ENCODE results near the gene AEBP1.

Gene AEBP1

GRCh38 chr7:44097064-44097932 is 6.8 kb upstream of the AEBP1 start:
- no peak for DNase-seq (ENCODE audit: low read depth)
- TF ChIP-seq CTCF (conservative IDR thresholded peaks at IDR 0.05; ENCODE audit: low read depth, low read length): no peak
- H3K4me3 ChIP-seq (ENCODE audit: low read length): no peak overlapping the region

- TF ChIP-seq CTCF (conservative IDR thresholded peaks at IDR 0.05; ENCODE audit: low read depth, low read length): no peak
- DNase-seq (ENCODE audit: low read depth): no peak
- no peak overlapping the region for H3K4me3 ChIP-seq (ENCODE audit: low read length)
These were observed 5.8 kb upstream of the AEBP1 start for GRCh38 chr7:44098092-44099068.

GRCh38 chr7:44099669-44100068 is 4.5 kb upstream of the AEBP1 start:
- H3K4me3 ChIP-seq (ENCODE audit: low read length): no peak overlapping the region
- DNase-seq (ENCODE audit: low read depth): no peak
- TF ChIP-seq CTCF (conservative IDR thresholded peaks at IDR 0.05; ENCODE audit: low read depth, low read length): no peak

GRCh38 chr7:44100458-44101302 is 3.5 kb upstream of the AEBP1 start:
- no peak for TF ChIP-seq CTCF (conservative IDR thresholded peaks at IDR 0.05; ENCODE audit: low read depth, low read length)
- DNase-seq (ENCODE audit: low read depth): peak; percentile 43
- no peak overlapping the region for H3K4me3 ChIP-seq (ENCODE audit: low read length)

GRCh38 chr7:44101303-44101965 is 2.7 kb upstream of the AEBP1 start:
- no peak for TF ChIP-seq CTCF (conservative IDR thresholded peaks at IDR 0.05; ENCODE audit: low read depth, low read length)
- no peak for DNase-seq (ENCODE audit: low read depth)
- H3K4me3 ChIP-seq (ENCODE audit: low read length): no peak overlapping the region
